GM12892 (cell line): ENCODE results near the gene GRID2IP.

Experiments used
- POLR2A ChIP-seq: IDR thresholded peaks from 2 replicates; pipeline ENCODE4 v1.6.1; 2011; ENCODE audit warnings: low read depth, low read length, control low read depth
- POLR2AphosphoS5 ChIP-seq: IDR thresholded peaks from 2 replicates; pipeline ENCODE4 v1.6.1; 2011; ENCODE audit warnings: low read depth, low read length, control low read depth

DNA sequence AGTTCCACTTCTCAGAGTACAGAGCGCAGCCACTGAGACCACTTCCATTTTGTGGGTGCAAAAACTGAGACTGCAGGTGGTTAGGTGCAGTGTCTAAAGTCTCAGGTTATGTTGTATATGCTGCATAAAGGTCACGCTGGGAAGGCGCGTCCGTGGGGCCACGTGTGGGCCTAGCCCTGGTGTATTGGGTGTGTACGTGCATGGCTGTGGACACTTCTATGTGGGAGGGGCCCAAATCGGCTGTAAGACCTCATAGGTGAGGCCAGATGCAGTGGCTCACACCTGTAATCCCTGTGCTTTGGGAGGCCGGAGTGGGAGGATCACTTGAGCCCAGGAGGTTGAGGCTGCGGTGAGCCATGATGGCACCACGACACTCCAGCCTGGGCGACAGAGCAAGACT, 37.7 kb downstream of the GRID2IP start:
- TF ChIP-seq POLR2AphosphoS5 = no peak
- TF ChIP-seq POLR2A = no peak
